C4-2B (cell line): Measurements from ENCODE around the gene PON1.

ENCODE experiments used
- H3K27ac ChIP-seq: fragments of 450-650 bp; 2 replicates; pipeline ENCODE4 v1.5.1; 2017
- ZFX ChIP-seq: fragments of 450-650 bp; IDR thresholded peaks from 2 replicates; pipeline ENCODE4 v1.6.1; 2017
- TF ChIP-seq, protein P1 (sequence below): fragments of 450-650 bp; conservative IDR thresholded peaks from 2 replicates; pipeline ENCODE4 v1.5.1; 2017; ENCODE audit warnings: mild to moderate bottlenecking

Gene PON1

DNA sequence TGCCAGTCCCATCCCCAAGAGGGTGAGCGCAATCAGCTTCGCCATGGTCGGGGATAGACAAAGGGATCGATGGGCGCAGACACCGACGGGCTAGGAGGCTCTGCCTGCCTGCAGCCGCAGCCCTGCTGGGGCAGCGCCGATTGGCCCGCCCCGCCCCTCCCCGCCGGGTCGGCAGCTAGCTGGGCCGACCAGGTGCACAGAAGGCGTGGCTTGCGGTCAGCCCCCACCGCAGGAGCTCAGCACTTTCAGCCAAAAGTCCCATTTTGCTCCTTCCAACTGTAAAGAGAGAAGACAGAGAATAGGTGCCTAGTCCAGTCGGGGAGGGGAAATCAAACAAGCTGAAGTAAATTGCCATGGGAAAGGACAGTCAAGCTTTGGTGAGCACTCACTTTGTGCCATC is at the start of gene PON1:
Gene PON1 (minus strand): TSS at position 102 of the 400 bp plus-strand sequence. CDS start 57 bp downstream, at position 45.
- no peak for TF ChIP-seq ZFX
- TF ChIP-seq, protein P1, sequence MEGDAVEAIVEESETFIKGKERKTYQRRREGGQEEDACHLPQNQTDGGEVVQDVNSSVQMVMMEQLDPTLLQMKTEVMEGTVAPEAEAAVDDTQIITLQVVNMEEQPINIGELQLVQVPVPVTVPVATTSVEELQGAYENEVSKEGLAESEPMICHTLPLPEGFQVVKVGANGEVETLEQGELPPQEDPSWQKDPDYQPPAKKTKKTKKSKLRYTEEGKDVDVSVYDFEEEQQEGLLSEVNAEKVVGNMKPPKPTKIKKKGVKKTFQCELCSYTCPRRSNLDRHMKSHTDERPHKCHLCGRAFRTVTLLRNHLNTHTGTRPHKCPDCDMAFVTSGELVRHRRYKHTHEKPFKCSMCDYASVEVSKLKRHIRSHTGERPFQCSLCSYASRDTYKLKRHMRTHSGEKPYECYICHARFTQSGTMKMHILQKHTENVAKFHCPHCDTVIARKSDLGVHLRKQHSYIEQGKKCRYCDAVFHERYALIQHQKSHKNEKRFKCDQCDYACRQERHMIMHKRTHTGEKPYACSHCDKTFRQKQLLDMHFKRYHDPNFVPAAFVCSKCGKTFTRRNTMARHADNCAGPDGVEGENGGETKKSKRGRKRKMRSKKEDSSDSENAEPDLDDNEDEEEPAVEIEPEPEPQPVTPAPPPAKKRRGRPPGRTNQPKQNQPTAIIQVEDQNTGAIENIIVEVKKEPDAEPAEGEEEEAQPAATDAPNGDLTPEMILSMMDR = no peak
- H3K27ac ChIP-seq = peak within 1 kb of the TSS; percentile 46; the same call in 1 of the 2 replicates

DNA sequence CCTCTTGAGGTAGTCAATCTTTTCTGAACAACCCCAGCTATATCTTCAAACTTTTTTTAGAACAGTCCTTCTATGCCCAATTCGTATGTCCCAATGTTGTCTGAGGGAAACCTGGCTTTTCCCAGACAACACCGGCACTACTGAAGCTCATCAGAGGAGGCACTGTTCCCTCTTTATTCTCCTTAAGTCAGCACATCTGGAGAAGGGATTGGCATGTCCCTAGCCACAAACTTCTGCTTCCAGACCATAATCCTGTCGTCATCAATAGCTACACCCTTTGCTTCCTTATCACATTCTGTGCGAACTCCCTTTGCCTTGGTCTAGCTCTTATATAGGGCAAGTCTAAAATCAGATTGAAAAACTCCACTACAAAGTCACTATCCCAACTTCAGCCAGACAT is 49.0 kb upstream of the PON1 start:
- TF ChIP-seq ZFX = no peak
- TF ChIP-seq, protein P1 = peak; percentile 4; the same call in 1 of the 2 replicates
- H3K27ac ChIP-seq = no peak overlapping the region

DNA sequence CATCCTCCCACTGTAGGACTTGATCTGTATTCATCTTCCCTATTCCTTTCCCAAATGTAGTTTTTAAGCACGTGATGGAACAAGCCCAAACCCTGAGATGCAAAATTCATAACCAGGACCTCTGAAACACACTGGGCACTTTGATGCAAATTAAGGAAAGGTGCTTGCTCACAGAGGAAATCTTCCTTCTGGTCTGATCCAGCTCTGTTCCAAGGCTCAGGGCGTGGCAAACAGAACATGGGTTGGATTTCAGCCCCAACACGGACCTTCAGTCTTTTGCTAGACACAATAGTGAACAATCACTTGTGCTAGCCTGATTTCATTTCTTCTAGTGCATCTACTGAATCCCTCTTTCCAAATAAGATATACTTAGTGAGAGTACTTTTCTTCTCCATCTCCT is 43.9 kb upstream of the PON1 start:
- TF ChIP-seq, protein P1 = no peak
- TF ChIP-seq ZFX = no peak
- H3K27ac ChIP-seq = no peak overlapping the region

DNA sequence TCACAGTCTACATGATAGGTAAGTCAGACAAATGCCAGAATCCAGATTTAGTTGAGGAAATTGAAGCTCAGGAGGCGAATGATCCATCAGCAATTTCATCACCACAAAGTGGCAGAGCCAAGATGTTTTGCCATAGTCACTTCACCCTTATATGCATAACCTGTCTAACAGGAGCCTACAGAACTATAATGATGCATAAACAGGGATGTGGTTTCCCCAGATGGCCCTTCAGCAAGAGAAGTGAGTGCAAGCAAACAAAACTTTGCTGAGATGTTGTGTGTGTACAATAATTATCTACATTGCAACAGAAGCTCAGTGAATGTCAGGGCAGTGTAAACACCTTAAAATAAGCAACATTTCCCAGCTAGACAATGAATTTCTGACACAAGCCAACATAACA is 43.3 kb upstream of the PON1 start:
- TF ChIP-seq, protein P1 = no peak
- TF ChIP-seq ZFX = no peak
- H3K27ac ChIP-seq = no peak overlapping the region

DNA sequence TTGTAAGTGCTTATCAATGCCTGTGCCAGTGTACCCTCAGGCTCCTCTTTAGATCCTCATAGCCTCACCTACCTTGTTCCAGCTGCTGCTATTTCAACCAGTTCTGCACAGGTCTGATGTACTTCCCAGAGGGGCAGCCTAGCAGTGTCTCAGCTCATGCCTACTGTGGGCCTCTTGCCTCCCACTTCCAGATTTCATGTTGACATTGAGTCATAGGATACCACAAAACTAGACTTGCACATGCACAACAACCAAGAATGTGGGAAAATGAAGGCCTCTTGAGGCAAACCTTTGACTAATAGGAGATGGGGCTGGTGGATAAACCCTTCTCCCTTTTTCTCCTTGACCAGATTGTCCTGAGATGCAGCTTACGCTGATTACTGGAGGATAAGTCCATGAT is 40.8 kb upstream of the PON1 start:
- no peak overlapping the region for H3K27ac ChIP-seq
- TF ChIP-seq, protein P1 = no peak
- no peak for TF ChIP-seq ZFX

DNA sequence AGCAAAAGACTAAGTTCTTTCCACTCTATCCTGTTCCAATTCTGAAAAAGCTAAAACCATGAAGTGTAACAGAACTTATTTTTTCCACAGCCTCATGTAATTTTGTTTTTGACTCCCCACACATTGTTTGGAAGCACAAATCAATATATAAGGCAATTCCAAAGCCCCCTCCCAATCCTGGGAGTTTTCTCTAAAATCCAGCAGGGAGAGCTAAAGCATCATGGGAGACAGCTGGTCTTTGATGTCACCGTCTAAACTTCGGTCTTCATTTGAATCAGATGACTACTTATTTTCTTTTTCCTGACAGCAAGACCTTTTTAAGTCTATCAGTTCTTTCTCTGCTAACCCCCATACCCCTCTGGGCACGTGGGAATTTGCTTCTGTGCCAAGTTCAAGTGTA is 33.3 kb upstream of the PON1 start:
- TF ChIP-seq ZFX = no peak
- TF ChIP-seq, protein P1 = peak; percentile 9; the same call in 1 of the 2 replicates
- no peak overlapping the region for H3K27ac ChIP-seq

DNA sequence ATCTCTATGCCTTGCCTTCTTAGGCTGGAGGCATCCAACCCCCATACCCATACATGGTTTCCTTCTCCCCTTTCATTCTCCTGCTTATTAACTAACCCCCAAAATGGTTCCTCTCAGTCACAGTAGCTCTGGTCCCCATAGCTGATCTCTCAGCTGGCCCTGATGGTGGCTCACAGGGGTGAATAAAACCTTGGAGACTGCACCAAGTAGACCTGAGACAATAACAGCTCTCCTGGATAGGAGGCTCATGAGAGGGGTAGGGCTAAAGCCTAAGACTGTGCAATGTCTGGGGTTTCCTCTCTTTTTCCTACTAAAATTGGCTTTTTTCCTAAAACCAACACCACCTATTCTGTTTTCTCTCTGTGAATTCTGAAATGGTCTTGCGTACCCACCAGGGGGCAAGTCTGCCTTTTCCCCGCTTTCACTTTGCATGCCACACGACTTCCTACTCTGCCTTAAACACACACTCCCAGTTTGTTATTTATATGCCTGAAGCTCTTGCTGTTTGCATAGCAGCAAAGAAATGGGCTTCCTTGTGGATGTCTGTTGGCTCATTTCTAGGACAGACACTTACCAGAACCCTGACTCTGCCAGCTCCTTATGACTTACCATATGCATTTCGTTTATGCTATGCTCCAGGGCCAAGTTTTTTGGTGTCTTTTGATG is 18.4 kb upstream of the PON1 start:
- TF ChIP-seq ZFX = no peak
- TF ChIP-seq, protein P1 = no peak
- no peak overlapping the region for H3K27ac ChIP-seq
